Measurements from ENCODE around the gene THAP11.

THAP11 gene

GRCh38 chr16:67841816-67842508 is at the start of gene THAP11:
THAP11 (plus strand) TSS chr16:67842320; CDS start chr16:67842555, 235 bp downstream.
- FAIRE-seq = no peak

GRCh38 chr16:67796099-67796718 is 45.9 kb upstream of the THAP11 start:
- FAIRE-seq = no peak

- FAIRE-seq = no peak
These were observed 41.7 kb upstream of the THAP11 start for GRCh38 chr16:67800338-67800926.

- no peak for FAIRE-seq
These were observed 40.9 kb upstream of the THAP11 start for GRCh38 chr16:67801241-67801640.

GRCh38 chr16:67801883-67802282 is 40.2 kb upstream of the THAP11 start:
- FAIRE-seq = no peak

GRCh38 chr16:67803894-67804293 is 38.2 kb upstream of the THAP11 start:
- no peak for FAIRE-seq

GRCh38 chr16:67804853-67805542 is 37.1 kb upstream of the THAP11 start:
- no peak for FAIRE-seq

- FAIRE-seq = no peak
These were observed 36.2 kb upstream of the THAP11 start for GRCh38 chr16:67805718-67806427.

GRCh38 chr16:67806428-67807147 is 35.5 kb upstream of the THAP11 start, which contains the start of the genes RANBP10 and TSNAXIP1:
RANBP10 (minus strand) TSS chr16:67806560; CDS start chr16:67806536, 24 bp downstream.
TSNAXIP1 (plus strand) TSS chr16:67806889; CDS start chr16:67807150, 261 bp downstream.
- FAIRE-seq = peak; percentile 38

- no peak for FAIRE-seq
These were observed 34.9 kb upstream of the THAP11 start for GRCh38 chr16:67807148-67807682.

- FAIRE-seq = no peak
These were observed 30.2 kb upstream of the THAP11 start for GRCh38 chr16:67811899-67812298.

- FAIRE-seq = no peak
These were observed 27.6 kb upstream of the THAP11 start for GRCh38 chr16:67814567-67814966.

- FAIRE-seq = no peak
These were observed 21.4 kb upstream of the THAP11 start for GRCh38 chr16:67820608-67821259.

- FAIRE-seq = no peak
These were observed 19.6 kb upstream of the THAP11 start for GRCh38 chr16:67822511-67822910.

GRCh38 chr16:67825119-67825518 is 17.0 kb upstream of the THAP11 start:
- FAIRE-seq = no peak

GRCh38 chr16:67825906-67826305 is 16.2 kb upstream of the THAP11 start:
- no peak for FAIRE-seq

GRCh38 chr16:67828651-67829050 is 13.5 kb upstream of the THAP11 start:
- FAIRE-seq = no peak

GRCh38 chr16:67833030-67833414 is 9.1 kb upstream of the THAP11 start:
- FAIRE-seq = no peak

GRCh38 chr16:67833415-67834241 is 8.5 kb upstream of the THAP11 start:
- no peak for FAIRE-seq

GRCh38 chr16:67834242-67834614 is 7.9 kb upstream of the THAP11 start:
- no peak for FAIRE-seq
